NCI-H2171 treated with DMSO at 0.1 percent for 48 hours (cell line): ENCODE measurements around the gene UPP2.

Source experiments
- DNase-seq: peaks from one replicate; lab custom pipeline; 2025; lab: John Stamatoyannopoulos, UW

The UPP2 gene

DNA sequence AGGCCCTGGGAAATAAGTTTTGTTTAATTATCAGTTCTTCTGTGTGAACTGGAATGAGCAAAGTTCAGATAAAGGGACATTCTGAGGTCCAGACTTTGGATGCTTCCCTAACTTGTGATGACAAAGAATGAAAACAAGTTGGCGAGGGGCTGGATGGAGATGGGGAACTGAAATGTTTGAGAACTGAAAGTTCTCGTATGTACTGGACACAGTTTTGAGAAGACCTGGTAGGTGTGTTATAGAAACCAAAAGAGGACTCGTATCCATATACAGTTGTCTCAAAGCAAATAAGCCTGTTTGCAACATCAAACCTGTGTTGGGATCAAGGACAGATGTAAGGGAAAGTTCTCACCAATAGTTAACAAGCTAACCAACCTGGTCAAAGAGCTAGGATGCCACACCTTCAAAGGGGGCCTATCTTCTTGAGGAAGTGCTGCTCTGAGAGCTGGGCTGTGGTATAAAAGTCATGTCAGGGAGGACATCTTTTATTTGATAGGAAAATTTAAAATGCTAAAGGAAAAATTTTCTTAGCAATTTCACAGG lies at the start of gene UPP2:
UPP2 (plus strand) TSS at position 493 of the 543 bp plus-strand sequence. CDS start 188 bp downstream, outside the sequence.
- DNase-seq: no peak

DNA sequence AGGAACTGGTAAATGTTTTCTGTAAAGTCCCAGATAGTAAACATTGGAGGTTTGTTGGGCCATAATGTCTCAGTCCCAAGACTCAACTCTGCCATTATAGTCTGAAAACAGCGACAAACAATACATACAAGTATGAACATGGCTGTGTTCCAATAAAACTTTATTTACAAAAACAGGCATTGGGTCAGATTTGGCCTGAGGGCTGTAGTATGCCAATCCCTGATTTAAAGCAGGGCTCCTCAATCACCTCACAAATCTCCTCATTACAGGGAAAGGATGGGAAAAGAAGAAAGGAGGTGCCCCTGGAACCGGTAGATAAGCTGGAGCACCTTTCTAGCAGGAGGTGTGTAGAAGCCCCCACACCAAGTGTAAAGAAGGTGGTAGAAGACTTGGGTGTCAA lies 48.9 kb upstream of the UPP2 start:
- DNase-seq: no peak

DNA sequence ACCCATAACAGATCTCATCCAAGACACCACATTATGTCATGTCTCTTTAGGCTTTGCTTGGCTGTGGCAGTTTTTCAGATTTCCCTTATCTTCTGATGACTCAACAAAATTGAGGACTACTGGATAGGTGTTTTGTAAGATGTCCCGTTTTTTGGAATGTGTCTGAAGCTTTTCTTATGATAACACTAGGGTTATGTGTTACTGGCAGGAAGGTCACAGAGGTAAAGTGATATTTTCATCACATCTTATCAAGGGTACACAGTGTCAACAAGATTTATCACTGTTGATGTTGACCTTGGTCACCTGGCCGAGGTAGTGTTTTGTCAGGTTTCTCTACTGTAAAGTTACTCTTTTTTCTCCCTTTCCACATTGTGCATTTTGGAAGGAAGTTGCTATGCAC lies 44.8 kb upstream of the UPP2 start:
- DNase-seq: no peak

DNA sequence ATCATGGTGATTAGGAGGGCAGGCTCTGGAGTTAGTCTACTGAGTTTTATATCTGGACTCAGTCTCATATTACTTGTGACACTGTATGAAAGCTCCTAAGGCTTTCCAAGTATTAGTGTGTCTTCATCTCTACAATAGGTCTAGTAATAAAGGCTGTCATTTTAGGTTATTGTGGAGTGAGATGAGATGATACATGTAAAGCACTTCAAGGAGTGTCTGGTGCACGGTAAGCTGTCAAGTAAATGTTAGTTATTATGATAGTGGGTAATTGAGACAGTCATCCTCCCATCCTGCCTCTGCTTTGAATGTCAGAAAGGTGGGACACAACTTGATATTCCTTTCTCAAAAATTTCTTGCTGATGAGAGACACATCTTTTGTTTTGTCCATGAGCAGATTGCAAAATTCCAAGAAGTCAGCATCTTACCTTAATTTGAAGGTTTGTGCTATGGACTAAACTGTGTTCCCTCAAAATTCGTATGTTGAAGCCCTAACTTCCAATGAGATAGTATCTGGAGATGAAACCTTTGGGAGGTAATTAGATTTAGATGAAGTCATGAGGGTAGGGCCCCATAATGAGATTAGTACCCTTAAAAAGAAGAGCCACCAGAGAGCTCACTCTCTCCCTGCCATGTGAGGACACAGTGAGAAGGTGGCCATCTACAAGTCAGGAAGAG lies 41.4 kb upstream of the UPP2 start:
- DNase-seq: no peak

DNA sequence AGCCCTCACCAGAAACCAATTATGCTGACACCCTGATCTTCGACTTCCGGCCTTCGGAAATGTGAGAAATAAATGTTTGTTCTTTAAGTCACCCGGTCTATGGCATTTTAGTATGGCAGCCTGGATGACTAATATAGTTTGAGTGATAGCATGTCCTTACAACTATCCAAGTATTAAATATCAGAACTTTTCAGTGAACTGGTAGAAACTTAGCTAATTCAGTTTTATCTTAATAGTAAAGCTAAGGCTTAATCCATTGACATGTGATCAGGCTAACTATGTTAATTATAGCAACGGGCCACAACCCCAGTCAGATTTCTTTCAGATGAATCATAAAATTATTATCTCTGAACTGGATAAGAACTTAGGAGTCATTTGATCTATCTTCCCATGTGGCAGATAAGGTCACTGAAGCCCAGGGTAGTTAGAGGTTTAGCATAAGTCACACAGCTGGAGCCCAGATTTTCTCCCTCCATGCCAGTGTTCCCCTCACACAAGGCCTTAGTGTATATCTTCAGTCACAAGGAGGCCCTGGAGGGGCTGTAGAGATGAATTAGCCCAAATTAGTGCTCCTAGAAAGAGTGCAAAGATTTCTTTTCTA lies 40.7 kb upstream of the UPP2 start:
- DNase-seq: no peak

DNA sequence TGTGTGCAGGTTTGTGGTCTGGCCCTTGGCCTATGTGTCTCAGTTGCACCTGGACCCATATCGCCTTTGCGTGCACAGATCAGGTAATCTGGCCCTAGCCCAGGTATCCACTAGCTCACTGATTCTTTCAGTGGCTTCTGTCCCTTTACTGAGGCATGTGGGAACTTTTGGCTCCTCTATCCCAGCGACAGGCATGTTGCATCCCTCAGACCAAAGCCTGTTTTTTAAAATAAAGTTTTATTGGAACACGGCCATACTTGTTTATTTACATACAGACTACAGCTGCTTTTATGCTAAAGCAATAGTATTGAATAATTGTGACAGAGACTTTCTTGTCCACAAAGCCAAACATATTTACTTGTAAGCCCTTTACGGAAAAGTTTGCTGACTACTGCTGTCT lies 39.9 kb upstream of the UPP2 start:
- no peak for DNase-seq

DNA sequence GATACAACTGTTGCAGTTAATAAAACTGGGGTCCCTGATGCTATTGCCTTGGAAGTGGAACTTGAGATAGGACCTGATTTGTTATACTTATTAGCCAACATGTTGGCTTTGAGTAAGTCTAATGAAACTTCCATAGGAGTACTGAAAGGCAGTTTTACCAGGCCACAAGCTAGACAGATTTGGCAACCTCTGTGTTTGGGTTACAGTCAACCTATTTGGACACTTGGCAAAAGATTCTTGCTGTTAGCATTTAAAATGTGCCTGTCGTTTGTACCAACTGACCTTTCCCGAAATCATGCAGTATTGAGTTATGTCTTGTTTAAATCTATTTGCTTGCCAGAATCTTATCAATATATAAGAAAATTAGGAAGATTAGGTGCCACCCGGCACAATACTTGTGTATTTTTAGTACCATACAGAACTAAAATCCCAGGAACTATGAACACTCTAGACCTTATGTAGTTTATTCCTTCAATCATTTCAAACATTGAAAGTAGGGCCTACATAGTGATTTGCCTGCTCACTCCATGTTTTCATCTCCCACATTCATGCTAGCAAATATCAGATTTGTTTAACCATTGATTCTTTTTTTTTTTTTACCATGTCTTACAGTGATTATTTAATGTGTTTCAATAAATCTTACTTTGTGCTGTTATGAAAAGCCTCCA lies 35.5 kb upstream of the UPP2 start:
- no peak for DNase-seq

DNA sequence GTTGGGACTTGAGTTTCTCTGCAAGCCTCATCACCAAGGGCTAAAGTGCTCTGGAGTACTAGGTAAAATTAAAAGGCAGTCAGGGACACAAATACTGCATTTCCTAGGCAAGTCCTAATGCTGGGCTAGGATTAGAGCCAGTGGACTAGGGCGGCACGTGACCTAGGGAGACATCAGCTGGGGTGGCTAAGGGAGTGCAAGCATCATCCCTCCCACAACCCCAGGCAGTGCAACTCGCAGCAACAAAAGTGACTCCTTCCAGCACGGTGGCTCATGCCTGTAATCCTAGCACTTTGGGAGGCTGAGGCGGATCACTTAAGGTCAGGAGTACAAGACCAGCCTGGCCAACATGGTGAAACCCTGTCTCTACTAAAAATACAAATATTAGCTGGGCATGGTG lies 30.7 kb upstream of the UPP2 start:
- DNase-seq: no peak

DNA sequence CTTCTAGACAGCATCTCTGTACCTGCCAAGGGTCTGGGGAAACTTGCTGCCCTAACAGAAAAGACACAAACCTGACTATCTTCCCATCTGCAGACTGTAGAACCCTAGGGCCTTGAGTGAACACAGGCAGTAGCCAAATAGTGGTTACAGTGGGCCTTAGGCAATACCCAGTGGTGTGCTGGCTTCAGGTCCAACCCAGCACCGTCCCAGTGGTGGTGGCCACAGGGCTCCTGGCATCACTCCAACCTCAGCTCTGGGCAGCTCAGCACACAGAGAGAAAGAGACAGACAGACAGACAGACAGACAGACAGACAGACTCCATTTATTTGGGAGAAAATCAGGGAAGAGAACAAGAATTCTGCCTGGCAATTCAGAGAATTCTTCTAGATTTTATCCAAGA lies 29.3 kb upstream of the UPP2 start:
- no peak for DNase-seq

DNA sequence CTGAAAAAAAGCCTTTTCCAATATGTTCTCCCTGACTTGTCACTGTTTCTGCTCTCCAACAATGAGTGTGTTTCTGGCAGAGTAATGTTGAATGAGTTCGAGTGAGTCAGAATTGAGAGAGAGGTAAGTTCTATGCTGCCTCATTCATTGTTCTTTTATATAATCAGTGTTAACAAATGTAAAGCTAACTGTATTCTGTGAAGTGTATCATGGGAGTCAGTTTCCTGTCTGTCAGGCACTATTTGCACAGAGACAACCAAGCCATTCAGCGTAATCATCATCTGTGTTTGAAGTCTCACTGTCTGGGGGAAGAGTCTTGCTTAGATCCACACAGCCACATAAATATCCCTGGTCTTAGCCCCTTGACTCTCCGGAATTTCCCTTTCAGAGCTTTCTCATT lies 22.0 kb upstream of the UPP2 start:
- no peak for DNase-seq

DNA sequence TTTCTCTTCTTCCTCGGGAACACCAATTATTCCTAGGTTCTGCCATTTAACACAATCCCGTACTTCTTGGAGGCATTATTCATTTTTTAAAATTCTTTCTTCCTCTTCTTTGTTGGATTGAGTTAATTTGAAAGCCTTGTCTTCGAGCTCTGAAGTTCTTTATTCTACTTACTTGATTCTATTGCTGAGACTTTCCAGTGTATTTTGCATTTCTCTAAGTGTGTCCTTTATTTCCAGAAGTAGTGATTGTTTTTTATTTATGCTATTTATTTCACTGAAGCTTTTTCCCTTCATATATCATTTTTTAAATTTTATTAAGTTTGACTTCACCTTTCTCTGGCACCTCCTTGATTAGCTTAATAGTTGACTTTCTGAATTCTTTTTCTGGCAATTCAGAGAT lies 13.6 kb upstream of the UPP2 start:
- no peak for DNase-seq

DNA sequence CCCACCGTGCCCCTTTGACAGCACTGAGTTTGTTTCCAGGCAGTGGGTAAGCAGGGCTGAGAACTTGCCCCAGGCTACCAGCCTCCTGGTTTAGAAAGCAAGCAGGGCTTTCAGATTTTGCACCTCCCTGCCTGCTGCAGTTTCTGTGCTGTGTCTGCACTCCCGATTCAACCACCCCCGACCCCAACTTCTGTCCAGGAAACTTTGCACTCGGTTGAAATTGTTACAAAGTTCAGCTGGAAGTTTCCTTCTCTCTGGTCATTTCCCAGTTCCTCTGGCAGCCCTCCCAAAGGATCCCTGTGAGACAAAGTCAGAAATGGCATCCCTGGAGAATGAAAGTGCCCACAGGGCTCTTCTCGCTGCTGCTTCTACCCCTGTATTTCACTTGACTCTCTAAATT lies 12.4 kb upstream of the UPP2 start:
- no peak for DNase-seq

DNA sequence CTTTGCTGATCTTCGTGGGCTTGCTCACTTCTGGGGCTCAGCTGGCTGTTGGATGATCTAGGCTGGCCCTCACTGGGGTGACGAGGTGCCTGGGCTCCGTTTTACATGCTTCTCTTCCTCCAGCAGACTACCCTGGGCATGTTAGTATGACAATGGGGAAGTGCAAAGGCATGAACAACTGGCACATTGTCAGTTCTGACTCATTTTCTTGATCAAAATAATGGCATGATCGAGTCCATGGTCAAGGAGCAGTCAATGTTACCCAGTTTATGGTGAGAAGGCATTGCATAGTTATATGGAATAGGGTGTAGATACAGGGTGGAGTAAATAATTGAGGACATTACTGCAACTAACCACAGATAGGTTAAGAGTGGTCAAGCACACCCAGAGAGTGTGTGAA lies 10.0 kb upstream of the UPP2 start:
- no peak for DNase-seq

DNA sequence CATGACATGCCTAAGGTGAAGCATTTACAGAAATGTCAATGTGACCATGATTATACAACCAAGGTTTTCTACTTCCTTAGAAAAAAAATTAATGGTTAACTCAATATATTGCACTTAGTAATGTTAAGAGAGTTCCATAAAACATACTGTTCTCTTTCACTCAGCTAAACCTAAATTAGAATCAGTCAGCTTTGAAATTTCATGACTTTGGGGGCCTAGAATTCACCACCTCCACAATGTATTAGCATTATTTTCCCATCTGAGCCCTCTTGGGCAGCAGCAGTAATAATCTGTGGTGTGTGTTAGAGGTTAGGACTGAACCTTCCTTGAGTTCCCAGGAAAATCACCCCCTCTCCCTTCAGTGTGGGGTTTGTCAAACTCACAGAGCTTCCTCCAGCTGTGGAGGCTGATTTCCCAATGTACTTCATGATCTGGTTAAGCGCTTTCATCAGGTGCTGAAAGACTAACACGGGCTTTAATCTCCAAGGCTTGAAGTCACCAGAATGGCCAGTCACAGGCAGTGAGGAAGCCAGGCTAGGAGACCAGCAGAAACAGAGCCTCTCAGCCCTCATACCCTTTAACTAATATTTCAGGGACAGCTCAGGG lies 7.1 kb upstream of the UPP2 start:
- DNase-seq: no peak

DNA sequence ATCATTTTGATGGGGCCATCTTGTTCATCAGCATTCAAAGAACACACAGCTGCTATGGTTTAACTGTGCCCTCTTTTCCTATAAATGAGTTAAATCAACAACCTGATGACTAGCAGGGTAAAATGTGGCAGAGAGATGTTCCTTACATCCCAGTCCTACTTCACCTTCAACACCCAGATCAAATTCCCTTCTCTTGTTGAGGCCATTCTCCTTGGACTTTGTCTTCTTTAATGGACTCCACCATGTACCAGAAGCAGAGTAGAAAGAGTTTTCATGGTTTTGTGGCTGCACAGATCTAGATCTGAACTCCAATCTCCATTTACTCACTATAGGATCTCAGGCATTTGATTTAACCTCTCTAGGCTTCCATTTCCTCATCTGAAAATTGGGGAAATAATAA lies 6.4 kb upstream of the UPP2 start:
- DNase-seq: no peak

DNA sequence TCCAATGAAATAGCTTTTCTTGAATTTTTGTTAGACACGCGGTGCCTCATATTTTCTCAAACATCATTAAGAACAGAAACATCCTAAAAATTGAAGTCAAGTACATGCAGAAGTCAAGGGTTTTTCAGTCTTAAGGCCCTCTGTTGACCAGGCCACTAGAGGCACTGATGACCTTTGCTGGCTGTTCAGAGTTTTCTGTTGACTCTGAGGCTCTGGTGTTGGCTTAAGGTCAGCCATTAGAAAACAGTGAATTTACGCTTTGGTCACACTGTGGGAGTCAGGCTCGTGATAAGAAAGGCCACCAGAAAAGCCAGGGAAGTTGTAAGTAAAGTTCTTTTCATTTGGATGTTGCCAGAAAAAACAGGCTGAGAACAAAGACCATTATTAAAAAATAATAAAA lies 5.8 kb upstream of the UPP2 start:
- DNase-seq: no peak

DNA sequence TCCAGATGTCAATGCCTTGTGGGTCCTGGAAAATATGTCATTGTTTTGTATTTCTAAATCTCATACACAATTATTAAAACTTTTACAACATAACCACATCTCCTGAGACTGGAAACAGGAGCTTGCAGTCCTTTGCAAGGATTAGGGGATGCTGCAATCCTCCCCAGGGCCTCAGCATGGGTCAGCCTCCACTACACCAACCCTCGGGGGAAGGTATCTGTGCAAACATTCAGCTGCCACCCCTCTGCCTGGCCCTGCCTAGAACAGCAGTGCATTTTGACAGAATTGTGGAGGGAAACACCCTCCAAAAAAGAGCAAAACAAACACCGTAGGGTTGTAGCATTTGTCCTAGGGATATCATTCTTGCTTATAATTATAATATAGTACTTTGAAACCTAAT lies 4.2 kb upstream of the UPP2 start:
- no peak for DNase-seq

DNA sequence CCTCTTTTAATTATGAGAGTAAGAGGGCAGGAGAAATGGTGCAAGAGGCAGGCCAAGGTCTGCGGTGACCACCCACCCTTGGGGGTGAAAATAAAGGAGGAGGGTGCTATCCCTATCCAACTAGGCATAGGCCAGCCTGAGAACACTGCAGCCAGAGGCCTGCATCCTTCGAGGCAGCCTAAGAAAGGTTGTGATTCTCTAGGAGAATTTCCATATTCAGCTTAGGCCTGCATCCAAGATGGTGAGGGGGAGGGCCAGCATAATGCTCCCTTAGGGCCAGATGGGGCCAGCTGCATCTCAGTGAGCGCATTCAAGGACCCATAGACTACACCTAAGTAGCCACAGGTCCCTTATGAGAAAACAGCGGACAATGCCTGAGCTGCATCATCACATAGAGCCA lies 3.5 kb upstream of the UPP2 start:
- DNase-seq: no peak

DNA sequence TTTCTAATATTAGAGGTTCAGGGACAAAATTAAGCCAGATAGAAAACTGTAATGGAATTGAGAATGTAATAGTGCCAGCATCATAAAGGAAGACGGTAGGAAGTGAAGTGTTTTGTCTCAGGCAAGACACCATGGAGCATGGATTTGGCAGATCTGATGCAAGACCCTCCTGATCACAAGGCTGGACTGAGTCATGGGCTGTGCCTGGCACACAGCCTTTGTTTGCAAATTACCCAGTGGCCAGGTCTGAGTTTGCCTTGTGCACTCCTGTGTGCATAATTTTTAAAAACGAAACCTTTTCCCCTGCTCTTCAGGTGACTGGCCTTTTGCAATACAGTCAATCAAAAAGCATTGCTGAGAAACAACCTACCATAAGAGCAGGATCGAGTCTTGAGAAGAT lies 2.0 kb upstream of the UPP2 start:
- DNase-seq: no peak

DNA sequence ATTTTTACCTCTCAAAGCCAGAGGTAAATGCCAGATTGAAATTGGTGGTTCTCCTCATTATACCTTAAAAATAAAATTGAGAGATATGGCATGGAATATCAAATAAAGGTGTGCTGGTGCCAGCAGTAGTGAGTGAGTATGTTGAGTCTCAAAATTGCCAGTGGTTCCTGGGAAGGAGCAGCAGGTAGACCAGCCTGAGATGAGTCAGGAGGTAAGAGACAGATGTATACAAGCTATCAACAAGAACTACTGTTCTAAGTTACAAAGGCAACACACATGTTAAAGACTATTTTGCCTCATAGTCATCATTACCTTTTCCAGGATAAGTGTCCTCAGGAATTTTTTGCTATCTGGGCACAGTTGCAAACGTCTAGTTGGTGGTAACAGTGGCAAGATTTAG lies 1.3 kb upstream of the UPP2 start:
- no peak for DNase-seq

DNA sequence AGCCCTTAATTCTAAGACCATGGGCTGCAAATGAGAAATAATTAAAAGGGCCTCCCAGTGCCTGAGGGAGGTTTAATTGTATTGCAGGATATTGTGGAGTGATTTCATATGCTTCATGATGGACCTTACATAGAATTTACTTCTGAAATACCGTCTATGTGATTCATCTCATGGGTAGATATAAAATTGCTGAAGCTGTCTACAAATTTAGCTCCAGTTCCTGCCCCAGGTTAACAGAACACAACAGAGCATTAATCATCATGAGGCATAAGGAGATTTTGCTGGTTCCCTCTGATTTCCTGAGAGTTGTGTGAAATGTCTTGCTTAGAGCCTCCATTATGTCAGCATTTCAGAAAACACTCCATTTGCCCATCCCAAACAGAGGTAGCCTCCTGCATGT lies 770 bp downstream of the UPP2 start:
- DNase-seq: no peak

DNA sequence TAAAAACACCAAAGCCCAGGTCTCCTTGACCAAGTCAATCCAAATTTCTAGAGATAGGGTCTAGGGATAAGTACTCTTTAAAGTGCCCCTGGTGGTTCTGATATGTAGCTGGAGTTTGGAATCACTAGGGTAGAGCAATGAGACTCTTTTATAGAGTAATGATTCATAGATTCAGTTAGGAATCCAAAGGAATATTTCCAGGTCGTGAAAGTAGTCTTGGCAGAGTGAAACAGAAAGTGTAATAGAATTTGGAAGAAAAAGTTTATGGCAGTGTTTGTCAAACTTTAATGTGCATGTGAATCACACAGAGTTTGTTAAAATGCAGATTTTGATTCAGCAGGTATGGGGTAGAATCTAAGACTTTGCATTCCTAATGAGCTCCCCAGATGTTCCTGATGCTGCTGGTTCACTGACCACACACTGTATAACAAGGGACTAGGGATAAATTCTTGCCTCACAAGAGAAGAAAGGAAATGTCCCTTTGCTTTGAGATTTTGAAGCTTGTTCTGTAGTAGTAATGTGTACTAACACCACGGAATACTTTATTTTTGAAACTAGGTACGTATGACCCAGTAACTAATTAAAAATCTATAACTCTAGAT lies 1.8 kb downstream of the UPP2 start:
- DNase-seq: no peak

DNA sequence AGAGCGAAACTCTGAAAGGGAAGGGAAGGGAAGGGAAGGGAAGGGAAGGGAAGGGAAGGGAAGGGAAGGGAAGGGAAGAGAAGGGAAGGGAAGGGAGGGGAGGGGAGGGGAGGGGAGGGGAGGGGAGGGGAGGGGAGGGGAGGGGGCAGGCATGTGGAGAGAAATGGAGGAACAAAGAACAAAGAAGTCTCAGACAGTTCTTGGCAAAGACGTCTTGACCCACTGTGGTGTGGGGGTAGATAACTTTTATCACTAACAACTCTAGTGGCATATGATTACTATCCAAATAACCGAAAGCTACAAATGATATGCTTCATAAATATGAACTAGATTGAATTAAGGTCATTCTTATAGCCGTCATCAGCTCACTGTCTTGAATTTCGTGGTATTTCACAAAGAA lies 3.2 kb downstream of the UPP2 start:
- no peak for DNase-seq
